H9 (cell line): ENCODE results near the gene OR52K2. TPM values are rescaled to one million over a fixed set of nuclear protein-coding genes. Genes with fewer than 3 reads are reported as not detected.

Experiments
- DNase-seq: peaks from one replicate; pipeline ENCODE4 v3.0.0-alpha.2; 2017
- H2AFZ ChIP-seq: one replicate; pipeline ENCODE4 v1.6.1; 2013; ENCODE audit warnings: mild to moderate bottlenecking, low read length, control low read depth, moderate library complexity
- H2AK5ac ChIP-seq: 2 replicates; pipeline ENCODE4 v1.6.1; 2013; ENCODE audit warnings: low read length, control low read depth, mixed read lengths; ENCODE audit not compliant: insufficient read length
- H2BK120ac ChIP-seq: one replicate; pipeline ENCODE4 v1.6.1; 2013; ENCODE audit warnings: low read depth, mild to moderate bottlenecking, low read length, control low read depth, inconsistent platforms; ENCODE audit not compliant: poor library complexity, severe bottlenecking
- H2BK12ac ChIP-seq: 2 replicates; pipeline ENCODE4 v1.6.1; 2013; ENCODE audit warnings: low read length, control low read depth, mixed read lengths, low read depth; ENCODE audit not compliant: insufficient read length
- H2BK15ac ChIP-seq: 2 replicates; pipeline ENCODE4 v1.6.1; 2013; ENCODE audit warnings: low read depth, low read length, control low read depth
- H2BK20ac ChIP-seq: one replicate; pipeline ENCODE4 v1.6.1; 2013; ENCODE audit warnings: low read depth, mild to moderate bottlenecking, low read length, control low read depth, inconsistent platforms; ENCODE audit not compliant: poor library complexity, severe bottlenecking
- H2BK5ac ChIP-seq: 2 replicates; pipeline ENCODE4 v1.6.1; 2013; ENCODE audit warnings: low read length, control low read depth, mixed read lengths; ENCODE audit not compliant: insufficient read length
- H3K14ac ChIP-seq: 2 replicates; pipeline ENCODE4 v1.6.1; 2013; ENCODE audit warnings: low read length, control low read depth; ENCODE audit not compliant: insufficient read depth
- H3K18ac ChIP-seq: 2 replicates; pipeline ENCODE4 v1.6.1; 2013; ENCODE audit warnings: low read depth, mild to moderate bottlenecking, mixed read lengths, low read length, control low read depth; ENCODE audit not compliant: insufficient read length
- H3K23ac ChIP-seq: 2 replicates; pipeline ENCODE4 v1.6.1; 2013; ENCODE audit warnings: low read length, control low read depth, mixed read lengths, low read depth; ENCODE audit not compliant: insufficient read length
- H3K23me2 ChIP-seq: 2 replicates; pipeline ENCODE4 v1.6.1; 2013; ENCODE audit warnings: low read depth, mild to moderate bottlenecking, mixed read lengths, low read length, control low read depth; ENCODE audit not compliant: insufficient read length, poor library complexity, severe bottlenecking
- H3K27ac ChIP-seq: 2 replicates; pipeline ENCODE4 v1.5.1; 2013; ENCODE audit warnings: low read length, control low read depth, mixed read lengths, low read depth; ENCODE audit not compliant: insufficient read length
- H3K27me3 ChIP-seq: 2 replicates; pipeline ENCODE4 v1.6.1; 2013; ENCODE audit warnings: low read length, control low read depth, inconsistent platforms; ENCODE audit not compliant: insufficient read depth
- H3K4ac ChIP-seq: 2 replicates; pipeline ENCODE4 v1.6.1; 2013; ENCODE audit warnings: low read depth, mild to moderate bottlenecking, control low read depth, inconsistent platforms, low read length, moderate library complexity
- H3K4me1 ChIP-seq: 2 replicates; pipeline ENCODE4 v1.6.1; 2013; ENCODE audit warnings: low read length, control low read depth, inconsistent platforms; ENCODE audit not compliant: insufficient read depth
- H3K4me2 ChIP-seq: 2 replicates; pipeline ENCODE4 v1.6.1; 2013; ENCODE audit warnings: low read length, control low read depth, mixed read lengths; ENCODE audit not compliant: insufficient read length, insufficient read depth
- H3K56ac ChIP-seq: 2 replicates; pipeline ENCODE4 v1.6.1; 2013; ENCODE audit warnings: low read depth, mild to moderate bottlenecking, mixed read lengths, low read length, control low read depth; ENCODE audit not compliant: insufficient read length
- H3K79me1 ChIP-seq: 2 replicates; pipeline ENCODE4 v1.6.1; 2013; ENCODE audit warnings: low read depth, mild to moderate bottlenecking, moderate library complexity, low read length, control low read depth, inconsistent platforms; ENCODE audit not compliant: insufficient read depth, poor library complexity, severe bottlenecking
- H3K79me2 ChIP-seq: 2 replicates; pipeline ENCODE4 v1.6.1; 2013; ENCODE audit warnings: low read length, control low read depth, inconsistent platforms; ENCODE audit not compliant: insufficient read depth
- H3K9ac ChIP-seq: 2 replicates; pipeline ENCODE4 v1.6.1; 2013; ENCODE audit warnings: low read length, control low read depth, mixed read lengths; ENCODE audit not compliant: insufficient read length; ENCODE audit errors: extremely low read depth
- H3K9me3 ChIP-seq: one replicate; pipeline ENCODE4 v1.6.1; 2013; ENCODE audit warnings: low read depth, low read length, inconsistent platforms; ENCODE audit not compliant: control insufficient read depth
- H3T11ph ChIP-seq: one replicate; pipeline ENCODE4 v1.6.1; 2013; ENCODE audit warnings: mild to moderate bottlenecking, low read length, control low read depth, inconsistent platforms
- H4K20me1 ChIP-seq: one replicate; pipeline ENCODE4 v1.6.1; 2013; ENCODE audit not compliant: control insufficient read depth, insufficient read length, insufficient read depth
- H4K5ac ChIP-seq: 2 replicates; pipeline ENCODE4 v1.6.1; 2013; ENCODE audit warnings: low read depth, mild to moderate bottlenecking, mixed read lengths, low read length, control low read depth; ENCODE audit not compliant: insufficient read length
- H4K8ac ChIP-seq: replicated peaks from 2 replicates; pipeline ENCODE4 v1.6.1; 2013; ENCODE audit warnings: low read length, control low read depth, mixed read lengths, low read depth; ENCODE audit not compliant: insufficient read length
- H4K91ac ChIP-seq: 2 replicates; pipeline ENCODE4 v1.6.1; 2013; ENCODE audit warnings: low read depth, mild to moderate bottlenecking, moderate library complexity, mixed read lengths, low read length, control low read depth; ENCODE audit not compliant: insufficient read length
- H3K27ac Mint-ChIP-seq, 3 experiments: 2 replicates in 2 of 3; 3 replicates in 1 of 3; pipeline ENCODE4 v1.8.0; 2020 to 2021; ENCODE audit warnings: mixed read lengths in 3 of 3, mild to moderate bottlenecking in 1 of 3, moderate library complexity in 1 of 3
- H3K27me3 Mint-ChIP-seq: 2 replicates; pipeline ENCODE4 v1.8.0; 2021; ENCODE audit warnings: low read depth, mild to moderate bottlenecking, moderate library complexity, mixed read lengths
- H3K36me3 Mint-ChIP-seq, 3 experiments: 2 replicates in 2 of 3; 3 replicates in 1 of 3; pipeline ENCODE4 v1.8.0; 2020 to 2021; ENCODE audit warnings: low read depth in 3 of 3, mixed read lengths in 3 of 3; ENCODE audit not compliant: insufficient read depth in 1 of 3
- H3K4me1 Mint-ChIP-seq, 2 experiments: 2 replicates each; pipeline ENCODE4 v1.8.0; 2020; ENCODE audit warnings: mixed read lengths in 2 of 2
- H3K4me3 Mint-ChIP-seq, 2 experiments: 2 replicates in 1 of 2; 3 replicates in 1 of 2; pipeline ENCODE4 v1.8.0; 2020 to 2021; ENCODE audit warnings: mild to moderate bottlenecking in 2 of 2, mixed read lengths in 2 of 2, moderate library complexity in 1 of 2
- H3K9me3 Mint-ChIP-seq, 2 experiments: 2 replicates in 1 of 2; 3 replicates in 1 of 2; pipeline ENCODE4 v1.8.0; 2020; ENCODE audit warnings: mild to moderate bottlenecking in 2 of 2, mixed read lengths in 2 of 2, moderate library complexity in 1 of 2
- CTCF ChIP-seq: fragments of 200-600 bp; sonication (generic); conservative IDR thresholded peaks from 3 replicates; pipeline ENCODE4 v1.8.0; 2021; ENCODE audit warnings: antibody characterized with exemption, mild to moderate bottlenecking
- total RNA-seq: library from RNA; stranded (reverse); gene quantifications from 2 replicates; pipeline ENCODE4 v1.2.1, GENCODE V29; 2021

The OR52K2 gene
- total RNA-seq, 1 experiment from 2014 or later, result not detected

DNA sequence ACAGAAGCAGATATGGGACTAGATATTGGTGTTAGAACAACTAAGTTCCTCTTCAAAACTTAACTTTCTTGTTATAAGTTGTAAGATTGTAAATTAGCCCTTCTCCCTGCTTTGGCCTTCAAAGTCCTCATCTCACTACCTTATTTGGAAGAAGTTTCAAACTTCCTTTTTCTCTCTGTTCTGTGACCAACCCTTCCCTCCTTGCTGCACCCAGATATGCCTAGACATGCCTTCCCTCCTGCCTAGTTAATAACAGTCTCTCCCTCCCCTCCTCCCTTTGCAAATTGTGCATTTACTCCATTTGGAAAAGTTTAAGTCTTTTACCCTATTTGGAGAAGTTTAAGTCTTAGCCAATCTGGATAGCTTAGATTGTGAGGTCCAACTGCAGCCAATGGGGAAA, 4.9 kb downstream of the OR52K2 start:
- no peaks in the 10 kb centered on the region for H3K4me1 ChIP-seq
- no peak overlapping the region for H4K5ac ChIP-seq
- Mint-ChIP-seq H3K9me3 (peaks cover 2 to 7% of the 10 kb centered on the region in 2 experiments; a peak in 3 of 5 replicates), H3K4me3 (no peak overlapping the region), H3K27ac (no peak overlapping the region), H3K27me3 (no peaks in the 10 kb centered on the region), H3K4me1 (no peaks in the 10 kb centered on the region), H3K36me3 (peaks cover 0 to 4% (median 0%) of the 10 kb centered on the region in 3 experiments; a peak in 2 of 7 replicates)
- H3K56ac ChIP-seq, result no peak overlapping the region
- H3T11ph ChIP-seq, result no peak overlapping the region
- no peak overlapping the region for H2BK12ac ChIP-seq
- no peaks in the 10 kb centered on the region for H3K27me3 ChIP-seq
- no peak overlapping the region for H3K4ac ChIP-seq
- no peak overlapping the region for H2BK5ac ChIP-seq
- H3K14ac ChIP-seq, result no peak overlapping the region
- no peak overlapping the region for H4K8ac ChIP-seq
- H3K18ac ChIP-seq, result no peak overlapping the region
- H3K23me2 ChIP-seq, result no peaks in the 10 kb centered on the region
- TF ChIP-seq CTCF, result no peak
- H2AFZ ChIP-seq, result no peak overlapping the region
- H3K27ac ChIP-seq, result no peak overlapping the region
- no peaks in the 10 kb centered on the region for H3K9me3 ChIP-seq
- no peak for DNase-seq
- H3K79me1 ChIP-seq, result no peaks in the 10 kb centered on the region
- H2AK5ac ChIP-seq, result no peak overlapping the region
- no peak overlapping the region for H2BK15ac ChIP-seq
- H4K91ac ChIP-seq, result no peak overlapping the region
- H3K79me2 ChIP-seq, result no peaks in the 10 kb centered on the region
- H4K20me1 ChIP-seq, result no peaks in the 10 kb centered on the region
- H2BK20ac ChIP-seq, result no peak overlapping the region
- no peak overlapping the region for H3K23ac ChIP-seq
- H2BK120ac ChIP-seq, result no peak overlapping the region
- no peak overlapping the region for H3K9ac ChIP-seq
- H3K4me2 ChIP-seq, result no peak overlapping the region
